Transverse colon (tissue), 4 donors: ENCODE measurements around the gene LAMC1. TPM values are rescaled to one million over a fixed set of nuclear protein-coding genes. Genes with fewer than 3 reads are reported as not detected.

Experiments used
- DNase-seq: peaks from one replicate; pipeline ENCODE4 v3.0.0-alpha.2; 2019
- H3K27ac ChIP-seq, 4 donors: fragments of 200-600 bp; sonication (generic); 2 replicates each; pipeline ENCODE4 v1.5.1; 2016 to 2018; ENCODE audit warnings: inconsistent platforms in 4 of 4
- H3K27me3 ChIP-seq: fragments of 200-600 bp; sonication (generic); 2 replicates; pipeline ENCODE4 v1.5.1; 2017; ENCODE audit warnings: inconsistent platforms
- H3K36me3 ChIP-seq, 4 donors: fragments of 200-600 bp; sonication (generic); 2 replicates each; pipeline ENCODE4 v1.5.1; 2017 to 2019; ENCODE audit warnings: inconsistent platforms in 4 of 4
- H3K4me1 ChIP-seq, 4 donors: fragments of 200-600 bp; sonication (generic); 2 replicates each; pipeline ENCODE4 v1.5.1; 2017 to 2020; ENCODE audit warnings: inconsistent platforms in 4 of 4
- H3K4me3 ChIP-seq, 4 donors: fragments of 200-600 bp; sonication (generic); 1 replicate in 1 of 4; 2 replicates in 3 of 4; pipeline versions ENCODE4 v1.5.1 to v1.6.1; 2017 to 2019; ENCODE audit warnings: inconsistent platforms in 4 of 4
- H3K9me3 ChIP-seq, 2 donors: fragments of 200-600 bp; sonication (generic); 2 replicates each; pipeline ENCODE4 v1.5.1; 2017 to 2019; ENCODE audit warnings: inconsistent platforms in 2 of 2
- EP300 ChIP-seq: sonication (generic); formaldehyde crosslinking; IDR thresholded peaks from one replicate; pipeline ENCODE4 v1.6.1; 2017; ENCODE audit warnings: antibody characterized with exemption, low read depth
- POLR2A ChIP-seq: fragments of 450-650 bp; IDR thresholded peaks from one replicate; pipeline ENCODE4 v1.6.1; 2016; ENCODE audit warnings: antibody characterized with exemption, mild to moderate bottlenecking, moderate library complexity
- POLR2AphosphoS5 ChIP-seq, 3 donors: sonication (generic); formaldehyde crosslinking; IDR thresholded peaks; one replicate each; pipeline ENCODE4 v1.6.1; 2016; ENCODE audit warnings: antibody characterized with exemption in 3 of 3
- WGBS, 2 donors: methylation state at CpG; one replicate each; pipeline ENCODE4 v1.1.5; 2018; ENCODE audit warnings: low coverage in 1 of 2; 5-methylcytosine and 5-hydroxymethylcytosine counted together
- in situ Hi-C, 4 donors: fragments of 200-750 bp; cut with MboI; loops; one replicate each; pipeline versions ENCODE4 v1.15.0 to v1.15.1; 2017; ENCODE audit warnings: low sequenced_read_pairs in 3 of 4, low pct_ligation_motif_present in 1 of 4, low pct_unique_long_range_greater_than_20kb in 1 of 4
- intact Hi-C: fragments of 100-400 bp; cut with DNase I; formaldehyde crosslinking; loops from one replicate; pipeline ENCODE4 v1.15.1; 2023; ENCODE audit warnings: low total_unique reads
- total RNA-seq, 4 donors: library from RNA; depleted of rRNA; stranded (reverse); fragments of >200 nt; gene quantifications; one replicate each; pipeline ENCODE4 v1.1.0, GENCODE V29; 2016
- TF ChIP-seq, protein P1 (sequence below), 5 experiments: fragments of 200-600 bp in 3 of 5; fragments of 450-650 bp in 2 of 5; sonication (generic) in 3 of 5; IDR thresholded peaks; 1 replicate in 2 of 5; 2 replicates in 3 of 5; pipeline ENCODE4 v1.5.1; 2016 to 2017; ENCODE audit warnings: antibody characterized with exemption in 5 of 5, inconsistent platforms in 3 of 5, mild to moderate bottlenecking in 2 of 5, moderate library complexity in 1 of 5

LAMC1 gene
- total RNA-seq, 4 donors from 2014 or later = 77.7 to 633 (median 138) TPM

DNA sequence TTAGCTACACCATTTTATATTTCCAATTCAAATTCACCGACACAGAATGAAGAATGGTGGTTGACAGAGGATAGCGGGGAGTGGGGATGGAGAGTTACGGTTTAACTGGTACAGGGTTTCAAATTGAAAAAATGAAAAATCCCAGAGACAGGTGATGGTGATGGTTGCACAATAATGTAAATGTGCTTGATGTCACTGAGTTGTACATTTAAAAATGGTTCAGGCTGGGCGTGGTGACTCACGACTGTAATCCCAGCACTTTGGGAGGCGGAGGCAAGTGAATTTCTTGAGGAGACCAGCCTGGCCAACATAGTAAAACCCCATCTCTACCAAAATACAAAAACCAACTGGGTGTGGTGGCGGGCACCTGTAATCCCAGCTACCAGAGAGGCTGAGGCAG, 39.1 kb upstream of the LAMC1 start:
- Histone ChIP-seq H3K36me3 (no peaks in the 10 kb centered on the region), H3K9me3 (no peaks in the 10 kb centered on the region), H3K4me3 (no peak overlapping the region), H3K27ac (no peak overlapping the region), H3K27me3 (no peaks in the 10 kb centered on the region), H3K4me1 (no peaks in the 10 kb centered on the region)
- WGBS, 2 donors = 81 to 84% methylated on average over 3 to 7 of the region's 7 CpGs
- DNase-seq = no peak
- TF ChIP-seq POLR2A (no peak), EP300 (no peak), POLR2AphosphoS5 (IDR thresholded peaks at IDR 0.05) (no peak)
- TF ChIP-seq, protein P1, sequence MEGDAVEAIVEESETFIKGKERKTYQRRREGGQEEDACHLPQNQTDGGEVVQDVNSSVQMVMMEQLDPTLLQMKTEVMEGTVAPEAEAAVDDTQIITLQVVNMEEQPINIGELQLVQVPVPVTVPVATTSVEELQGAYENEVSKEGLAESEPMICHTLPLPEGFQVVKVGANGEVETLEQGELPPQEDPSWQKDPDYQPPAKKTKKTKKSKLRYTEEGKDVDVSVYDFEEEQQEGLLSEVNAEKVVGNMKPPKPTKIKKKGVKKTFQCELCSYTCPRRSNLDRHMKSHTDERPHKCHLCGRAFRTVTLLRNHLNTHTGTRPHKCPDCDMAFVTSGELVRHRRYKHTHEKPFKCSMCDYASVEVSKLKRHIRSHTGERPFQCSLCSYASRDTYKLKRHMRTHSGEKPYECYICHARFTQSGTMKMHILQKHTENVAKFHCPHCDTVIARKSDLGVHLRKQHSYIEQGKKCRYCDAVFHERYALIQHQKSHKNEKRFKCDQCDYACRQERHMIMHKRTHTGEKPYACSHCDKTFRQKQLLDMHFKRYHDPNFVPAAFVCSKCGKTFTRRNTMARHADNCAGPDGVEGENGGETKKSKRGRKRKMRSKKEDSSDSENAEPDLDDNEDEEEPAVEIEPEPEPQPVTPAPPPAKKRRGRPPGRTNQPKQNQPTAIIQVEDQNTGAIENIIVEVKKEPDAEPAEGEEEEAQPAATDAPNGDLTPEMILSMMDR (IDR thresholded peaks at IDR 0.05) = no peak
- in situ Hi-C loops = no loop called here
- intact Hi-C loops = no loop called here

DNA sequence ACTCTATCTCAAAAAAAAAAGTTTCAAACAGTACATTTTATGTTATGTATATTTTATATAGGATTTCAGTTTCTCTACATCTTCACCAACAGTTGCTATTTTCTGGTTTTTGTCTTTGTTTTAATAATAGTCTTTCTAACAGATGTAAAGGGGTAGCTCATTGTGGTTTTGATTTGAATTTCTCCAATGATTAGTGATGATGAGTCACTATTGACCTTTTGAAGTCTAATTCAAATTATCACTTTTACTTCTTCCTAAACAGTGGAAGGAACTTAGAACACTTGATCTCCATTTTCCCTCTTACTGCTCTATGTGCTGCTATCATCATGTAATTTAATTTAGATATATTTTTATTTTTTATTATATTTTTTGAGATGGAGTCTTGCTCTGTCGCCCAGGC, 38.6 kb upstream of the LAMC1 start:
- no peak overlapping the region for H3K4me3 ChIP-seq
- H3K27ac ChIP-seq = no peak overlapping the region
- TF ChIP-seq EP300 (no peak), POLR2AphosphoS5 (IDR thresholded peaks at IDR 0.05) (no peak), POLR2A (no peak)
- TF ChIP-seq, protein P1 (IDR thresholded peaks at IDR 0.05) = no peak
- in situ Hi-C loops = no loop called here
- DNase-seq = no peak
- no peaks in the 10 kb centered on the region for H3K36me3 ChIP-seq
- H3K9me3 ChIP-seq = no peaks in the 10 kb centered on the region
- H3K4me1 ChIP-seq = no peaks in the 10 kb centered on the region
- 86 to 95% methylated on average over 1 of the region's 1 CpG for WGBS, 2 donors
- H3K27me3 ChIP-seq = no peaks in the 10 kb centered on the region
- intact Hi-C loops = no loop called here

DNA sequence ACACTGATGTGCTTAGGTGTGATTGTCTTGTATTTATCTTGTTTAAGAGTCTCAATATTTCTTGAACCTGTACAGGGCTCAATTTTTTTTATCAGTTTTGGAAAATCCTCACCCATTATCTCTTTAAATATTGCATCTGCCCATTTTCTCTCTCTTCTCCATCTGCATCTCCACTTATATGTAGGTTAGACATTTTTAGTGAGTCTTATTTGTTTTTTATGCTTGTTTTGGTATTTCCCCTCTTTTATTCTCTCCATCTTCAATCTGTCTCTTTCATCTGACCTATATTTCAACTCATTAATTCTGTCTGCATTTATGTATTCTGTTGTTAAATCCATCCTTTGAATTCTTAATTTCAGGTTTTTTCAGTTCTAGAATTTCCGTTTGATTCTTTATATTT, 37.3 kb upstream of the LAMC1 start:
- in situ Hi-C loops = no loop called here
- no peaks in the 10 kb centered on the region for H3K36me3 ChIP-seq
- TF ChIP-seq EP300 = no peak
- TF ChIP-seq POLR2A = no peak
- no peak for TF ChIP-seq POLR2AphosphoS5 (IDR thresholded peaks at IDR 0.05)
- TF ChIP-seq, protein P1 (IDR thresholded peaks at IDR 0.05) = no peak
- H3K4me1 ChIP-seq = no peaks in the 10 kb centered on the region
- no peaks in the 10 kb centered on the region for H3K27me3 ChIP-seq
- no peak for DNase-seq
- no peaks in the 10 kb centered on the region for H3K9me3 ChIP-seq
- WGBS, 2 donors = 78 to 91% methylated on average over 1 of the region's 1 CpG
- H3K4me3 ChIP-seq = no peak overlapping the region
- H3K27ac ChIP-seq = no peak overlapping the region
- intact Hi-C loops = no loop called here

DNA sequence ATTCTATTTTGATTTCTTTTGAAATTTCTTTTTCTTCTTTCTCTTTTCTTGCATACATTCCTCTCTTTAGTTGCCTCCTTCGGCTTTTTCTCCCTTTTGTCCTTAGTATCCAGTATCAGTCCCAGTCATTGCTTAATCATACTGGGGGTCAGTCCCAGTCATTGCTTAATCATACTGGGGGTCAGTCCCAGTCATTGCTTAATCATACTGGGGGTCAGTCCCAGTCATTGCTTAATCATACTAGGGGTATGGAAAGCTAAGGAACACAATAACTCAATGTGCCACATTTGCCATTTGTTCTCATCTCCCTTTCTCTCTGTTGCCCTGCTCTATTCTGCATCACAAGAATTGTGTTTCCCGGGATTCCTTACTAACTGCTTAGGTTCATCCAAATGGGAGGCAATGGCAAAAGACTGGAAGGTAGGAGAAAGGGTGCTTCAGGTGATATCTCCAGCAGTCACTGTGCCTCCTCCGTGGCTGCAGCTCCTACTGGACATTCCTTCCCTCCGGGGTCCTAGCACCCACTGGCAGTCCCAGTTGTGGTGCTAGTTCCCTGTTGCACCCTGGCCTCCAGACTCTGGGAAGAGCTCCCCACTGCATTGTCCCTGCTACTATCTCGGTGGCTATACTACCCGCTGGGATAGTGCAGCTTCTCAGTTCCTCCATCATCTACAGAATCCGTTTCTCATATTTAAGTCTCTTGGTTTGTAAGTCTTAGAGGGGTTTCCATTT, 32.6 kb upstream of the LAMC1 start:
- Histone ChIP-seq H3K4me3 (no peak overlapping the region), H3K27me3 (no peaks in the 10 kb centered on the region), H3K9me3 (no peaks in the 10 kb centered on the region), H3K27ac (no peak overlapping the region), H3K4me1 (no peaks in the 10 kb centered on the region), H3K36me3 (no peaks in the 10 kb centered on the region)
- intact Hi-C loops (no loop called here), in situ Hi-C loops (no loop called here)
- WGBS, 2 donors = 80% methylated on average over 5 to 7 of the region's 7 CpGs
- TF ChIP-seq EP300 (no peak), POLR2A (no peak), POLR2AphosphoS5 (IDR thresholded peaks at IDR 0.05) (no peak)
- TF ChIP-seq, protein P1 (IDR thresholded peaks at IDR 0.05) = no peak
- DNase-seq = no peak
